Heart right ventricle (tissue), 16 donors: ENCODE data around the gene ROS1. TPM values are rescaled to one million over a fixed set of nuclear protein-coding genes. Genes with fewer than 3 reads are reported as not detected.
"Not testable (repeated sequence)": the region's sequence is repeated elsewhere in the genome, so short reads cannot be mapped to it uniquely, and the experiment has no call there.

Experiments used
- ATAC-seq, 8 donors: fragments of 200-7000 bp; cut with Tn5 transposase; one replicate each; pipeline ENCODE4 v1.9.1; 2020; ENCODE audit warnings: mild to moderate bottlenecking in 8 of 8, moderate library complexity in 8 of 8, moderate number of reproducible peaks in 1 of 8
- DNase-seq, 2 donors: peaks; one replicate each; pipeline ENCODE4 v3.0.0-alpha.2; 2020
- H3K27ac ChIP-seq, 10 donors: fragments of 200-600 bp; sonication (generic) in 2 of 10; one replicate each; pipeline versions ENCODE4 v1.5.0 to v1.8.0; 2020 to 2022; ENCODE audit warnings: mild to moderate bottlenecking in 3 of 10
- H3K27me3 ChIP-seq, 7 donors: fragments of 200-600 bp; one replicate each; pipeline ENCODE4 v1.8.0; 2021 to 2022; ENCODE audit warnings: mild to moderate bottlenecking in 2 of 7
- H3K36me3 ChIP-seq, 9 donors: fragments of 200-600 bp; sonication (generic) in 1 of 9; one replicate each; pipeline versions ENCODE4 v1.5.0 to v1.8.0; 2020 to 2022; ENCODE audit warnings: mild to moderate bottlenecking in 2 of 9
- H3K4me1 ChIP-seq, 9 donors: fragments of 200-600 bp; sonication (generic) in 1 of 9; one replicate each; pipeline versions ENCODE4 v1.5.0 to v1.8.0; 2020 to 2022; ENCODE audit warnings: mild to moderate bottlenecking in 4 of 9
- H3K4me3 ChIP-seq, 10 donors: fragments of 200-600 bp; sonication (generic) in 2 of 10; one replicate each; pipeline versions ENCODE4 v1.5.0 to v1.8.0; 2020 to 2022; ENCODE audit warnings: mild to moderate bottlenecking in 7 of 10, moderate library complexity in 2 of 10
- H3K9me3 ChIP-seq, 11 donors: fragments of 200-600 bp in 10 of 11; sonication (generic) in 2 of 11; one replicate each; pipeline versions ENCODE4 v1.5.0 to v1.8.0; 2013 to 2022; ENCODE audit warnings: mild to moderate bottlenecking in 2 of 11, control low read depth in 1 of 11, moderate library complexity in 1 of 11
- WGBS, 2 donors: extraction: QIAGEN DNeasy Blood & Tissue Kit; methylation state at CpG; one replicate each; pipeline ENCODE4 v1.1.7; 2013; ENCODE audit warnings: inconsistent platforms in 1 of 2; 5-methylcytosine and 5-hydroxymethylcytosine counted together
- intact Hi-C, 10 donors: fragments of 100-400 bp; cut with DNase I; formaldehyde crosslinking; loops; one replicate each; pipeline versions ENCODE4 v1.11.1 to v1.14.2; 2022
- polyA plus RNA-seq, 2 donors: library from polyadenylated mRNA; stranded (reverse); fragments of 200-250 nt; gene quantifications; one replicate each; pipeline ENCODE4 v1.2.3, GENCODE V29; 2013
- total RNA-seq, 10 donors: library from RNA; stranded (reverse); fragmentation: NEBNext Ultra II Directional in 3 of 10; extraction: Animal tissue kit (Norgen Biotek cat#: 25700) in 3 of 10; gene quantifications; one replicate each; pipeline versions ENCODE4 v1.2.1 to v1.2.4, GENCODE V29; 2021 to 2023
- TF ChIP-seq, protein P1 (sequence below), 9 donors: fragments of 200-600 bp; sonication (generic) in 2 of 9; IDR thresholded peaks; one replicate each; pipeline versions ENCODE4 v1.5.0 to v1.8.0; 2021 to 2022; ENCODE audit warnings: antibody characterized with exemption in 9 of 9, mild to moderate bottlenecking in 5 of 9, moderate library complexity in 1 of 9
- donor health status: Arrhythmogenic right ventricular cardiomyopathy.
- donor health status: ischemic (EF 13 %, LVEDD 7.1; RV severe dilation, severe dysfunction).
- donor health status: healthy with polysubstance abuse.
- donor health status: DM: no; HTN: yes; CAD: no.
- donor health status: DM: no; HTN: no; CAD: no.
- donor health status: ischemic (EF 25% LVEDD 6.9; RV normal size, moderate dysfunction).
- donor health status: ischemic (EF 25% LVEDD 5.7; RV mildly dilated, moderate dysfunction).
- donor health status: healthy.
- donor health status: DM: yes; HTN: yes; CAD: no.
- donor health status: Ischemic cardiomyopathy.
- donor health status: ischemic (EF 35%, LVEDD 5.7; RV mildly dilated, moderate dysfunction).
- donor health status: nonischemic (EF 11% LVEDD 7.7; RV severe dilation, severe dysfunction).
- donor health status: DM: yes; HTN: yes; CAD: no.
- donor health status: PGD.
- donor health status: ischemic (EF 29% LVEDD 5.4; RV normal size, mild dysfunction).
- donor health status: nonischemic (EF 23%, LVEDD 6.1; RV moderate dilation, normal function).

Gene ROS1
- total and polyA plus RNA-seq, 12 donors = 0.02 to 0.13 (median 0.08) TPM; not detected in 4

GRCh38 chr6:117263353-117263927, 162.3 kb downstream of the ROS1 start:
- DNase-seq = no peak
- H3K27me3 ChIP-seq = peaks cover 19 to 95% (median 88%) of the 10 kb centered on the region in 7 donors
- no peak overlapping the region for H3K27ac ChIP-seq
- no peak for ATAC-seq
- H3K4me3 ChIP-seq = no peak overlapping the region
- peaks cover 0 to 26% (median 21%) of the 10 kb centered on the region in 9 donors for H3K4me1 ChIP-seq
- TF ChIP-seq, protein P1, sequence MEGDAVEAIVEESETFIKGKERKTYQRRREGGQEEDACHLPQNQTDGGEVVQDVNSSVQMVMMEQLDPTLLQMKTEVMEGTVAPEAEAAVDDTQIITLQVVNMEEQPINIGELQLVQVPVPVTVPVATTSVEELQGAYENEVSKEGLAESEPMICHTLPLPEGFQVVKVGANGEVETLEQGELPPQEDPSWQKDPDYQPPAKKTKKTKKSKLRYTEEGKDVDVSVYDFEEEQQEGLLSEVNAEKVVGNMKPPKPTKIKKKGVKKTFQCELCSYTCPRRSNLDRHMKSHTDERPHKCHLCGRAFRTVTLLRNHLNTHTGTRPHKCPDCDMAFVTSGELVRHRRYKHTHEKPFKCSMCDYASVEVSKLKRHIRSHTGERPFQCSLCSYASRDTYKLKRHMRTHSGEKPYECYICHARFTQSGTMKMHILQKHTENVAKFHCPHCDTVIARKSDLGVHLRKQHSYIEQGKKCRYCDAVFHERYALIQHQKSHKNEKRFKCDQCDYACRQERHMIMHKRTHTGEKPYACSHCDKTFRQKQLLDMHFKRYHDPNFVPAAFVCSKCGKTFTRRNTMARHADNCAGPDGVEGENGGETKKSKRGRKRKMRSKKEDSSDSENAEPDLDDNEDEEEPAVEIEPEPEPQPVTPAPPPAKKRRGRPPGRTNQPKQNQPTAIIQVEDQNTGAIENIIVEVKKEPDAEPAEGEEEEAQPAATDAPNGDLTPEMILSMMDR (IDR thresholded peaks at IDR 0.05) = no peak
- H3K9me3 ChIP-seq = no peaks in the 10 kb centered on the region
- intact Hi-C loops = loop anchor here in 2 of 10 donors (10.0 kb wide), 1 partner anchor 289 kb away; no protein-coding TSS in a partner anchor
- WGBS, 2 donors = 6 to 7% methylated on average over 27 of the region's 27 CpGs
- no peaks in the 10 kb centered on the region for H3K36me3 ChIP-seq

DNA sequence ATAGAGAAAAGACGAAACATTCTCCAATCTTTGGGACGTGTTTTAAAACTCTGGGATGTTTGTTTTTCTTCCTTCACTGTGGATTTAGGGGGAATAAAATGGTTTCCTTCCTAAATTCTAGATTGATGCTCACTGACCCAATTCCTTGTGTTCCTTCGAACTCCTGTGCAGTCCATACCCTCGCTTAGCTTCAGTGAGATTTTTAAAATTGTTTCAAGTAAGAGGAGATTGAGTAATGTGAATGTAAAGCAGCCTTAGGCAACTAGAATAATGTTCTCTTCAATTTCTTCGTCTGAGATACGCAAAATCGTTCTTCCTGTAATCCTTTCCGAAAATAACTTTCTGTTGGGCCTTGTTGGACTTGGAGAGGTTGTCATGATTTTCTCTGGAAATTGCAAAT, 162.9 kb downstream of the ROS1 start:
- TF ChIP-seq, protein P1 (IDR thresholded peaks at IDR 0.05) = no peak
- peaks cover 0 to 26% (median 21%) of the 10 kb centered on the region in 9 donors for H3K4me1 ChIP-seq
- peaks cover 13 to 88% (median 81%) of the 10 kb centered on the region in 7 donors for H3K27me3 ChIP-seq
- H3K36me3 ChIP-seq = no peaks in the 10 kb centered on the region
- DNase-seq = no peak
- 22 to 31% methylated on average over 8 of the region's 8 CpGs for WGBS, 2 donors
- H3K9me3 ChIP-seq = no peaks in the 10 kb centered on the region
- no peak for ATAC-seq
- H3K4me3 ChIP-seq = no peak overlapping the region
- no peak overlapping the region for H3K27ac ChIP-seq
- intact Hi-C loops = loop anchor here in 2 of 10 donors (10.0 kb wide), 1 partner anchor 288 kb away; no protein-coding TSS in a partner anchor

- no peaks in the 10 kb centered on the region for H3K36me3 ChIP-seq
- no peaks in the 10 kb centered on the region for H3K9me3 ChIP-seq
- DNase-seq (no peak), ATAC-seq (no peak)
- intact Hi-C loops = no loop called here
- no peak overlapping the region for H3K4me3 ChIP-seq
- no peak overlapping the region for H3K27ac ChIP-seq
- TF ChIP-seq, protein P1 (IDR thresholded peaks at IDR 0.05) = no peak
- 75 to 83% methylated on average over 2 of the region's 2 CpGs for WGBS, 2 donors
- H3K4me1 ChIP-seq = no peaks in the 10 kb centered on the region
- peaks cover 0 to 2% (median 0%) of the 10 kb centered on the region in 7 donors for H3K27me3 ChIP-seq
Measured at GRCh38 chr6:117253785-117254184, 172.0 kb downstream of the ROS1 start.

DNA sequence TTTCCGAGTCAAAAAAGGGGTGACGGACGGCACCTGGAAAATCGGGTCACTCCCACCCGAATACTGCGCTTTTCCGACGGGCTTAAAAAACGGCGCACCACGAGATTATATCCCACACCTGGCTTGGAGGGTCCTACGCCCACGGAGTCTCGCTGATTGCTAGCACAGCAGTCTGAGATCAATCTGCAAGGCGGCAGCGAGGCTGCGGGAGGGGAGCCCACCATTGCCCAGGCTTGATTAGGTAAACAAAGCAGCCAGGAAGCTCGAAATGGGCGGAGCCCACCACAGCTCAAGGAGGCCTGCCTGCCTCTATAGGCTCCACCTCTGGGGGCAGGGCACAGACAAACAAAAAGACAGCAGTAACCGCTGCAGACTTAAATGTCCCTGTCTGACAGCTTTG, 180.8 kb downstream of the ROS1 start:
- 82% methylated on average over 16 of the region's 20 CpGs for WGBS, 2 donors
- H3K4me1 ChIP-seq, DNase-seq, H3K27me3 ChIP-seq, H3K9me3 ChIP-seq, H3K36me3 ChIP-seq, H3K4me3 ChIP-seq, intact Hi-C loops, ATAC-seq, H3K27ac ChIP-seq: not testable (repeated sequence)

- intact Hi-C loops, H3K27ac ChIP-seq, ATAC-seq, H3K27me3 ChIP-seq, H3K9me3 ChIP-seq, H3K4me1 ChIP-seq, H3K4me3 ChIP-seq, DNase-seq, H3K36me3 ChIP-seq: not testable (repeated sequence)
- WGBS, 2 donors = 70% methylated on average over 9 to 11 of the region's 13 CpGs
Measured at GRCh38 chr6:117244571-117244970, 181.2 kb downstream of the ROS1 start.

Other genes with a start within 250 kb of the ROS1 start
- gene VGLL2, start 160.4 kb downstream of the ROS1 start, total RNA-seq = 10 to 100 TPM in 2 of 10 donors, 1 to 10 TPM in 2, under 1 TPM in 3, not detected in 3; 0.21 to 32.4 (median 2.9) TPM
- gene VGLL2, start 160.4 kb downstream of the ROS1 start, polyA plus RNA-seq = under 1 TPM in 1 of 2 donors, not detected in 1; 0.29 TPM
- gene DCBLD1, start 56.7 kb upstream of the ROS1 start, total RNA-seq = 1 to 10 TPM; 2.7 to 7.2 (median 4.2) TPM
- gene DCBLD1, start 56.7 kb upstream of the ROS1 start, polyA plus RNA-seq = 1 to 10 TPM; 3.3 to 6.7 TPM
- gene GOPC, start 176.6 kb upstream of the ROS1 start, total RNA-seq = 10 to 100 TPM; 16.7 to 32.8 (median 24.3) TPM
- 10 to 100 TPM; 11.1 to 21.4 TPM for gene GOPC, start 176.6 kb upstream of the ROS1 start, polyA plus RNA-seq
- 10 to 100 TPM; 10.4 to 18.9 (median 13.7) TPM for gene NUS1, start 249.5 kb upstream of the ROS1 start, total RNA-seq
- gene NUS1, start 249.5 kb upstream of the ROS1 start, polyA plus RNA-seq = 10 to 100 TPM; 10.2 to 13.1 TPM